HG02759 (cell line): ENCODE measurements around the gene C1QTNF9B.
"Not testable (repeated sequence)": the region's sequence is repeated elsewhere in the genome, so short reads cannot be mapped to it uniquely, and the experiment has no call there.

Experiments
- ATAC-seq: cut with Tn5 transposase; IDR thresholded peaks from one replicate; pipeline ENCODE4 v1.9.1; 2021; ENCODE audit warnings: mild to moderate bottlenecking, moderate library complexity; ENCODE audit not compliant: unreplicated experiment

C1QTNF9B gene

DNA sequence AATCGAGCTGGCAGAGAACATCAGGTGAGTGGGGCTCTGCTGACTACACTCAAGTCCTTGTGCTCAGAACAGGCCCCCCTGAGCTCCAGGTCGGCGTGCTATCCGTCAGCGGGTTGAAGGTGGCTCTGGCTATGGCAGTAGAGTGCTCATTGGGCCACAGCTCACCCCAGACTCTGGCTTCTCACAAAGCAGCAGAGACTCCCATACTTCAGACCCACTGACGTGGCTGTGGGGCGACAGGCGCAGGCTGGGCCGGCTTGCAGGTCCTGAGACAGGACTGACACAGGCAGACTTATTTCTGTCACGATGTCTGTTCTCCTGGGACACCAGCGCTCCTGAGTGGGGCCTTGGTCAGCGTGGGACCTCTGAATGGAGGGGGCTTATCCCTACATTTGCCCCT, 2.6 kb downstream of the C1QTNF9B start:
- ATAC-seq: not testable (repeated sequence)

- not testable (repeated sequence) for ATAC-seq
Measured at GRCh38 chr13:23893791-23894190, 3.5 kb downstream of the C1QTNF9B start.

GRCh38 chr13:23889615-23890607, 7.4 kb downstream of the C1QTNF9B start:
- peak; percentile 18 for ATAC-seq

- peak; percentile 95 for ATAC-seq
Measured at GRCh38 chr13:23888658-23889614, 8.4 kb downstream of the C1QTNF9B start, which contains the start of gene MIPEP. Gene MIPEP, minus strand, starts transcription at chr13:23889400. Its CDS starts 80 bp downstream, at chr13:23889320.

DNA sequence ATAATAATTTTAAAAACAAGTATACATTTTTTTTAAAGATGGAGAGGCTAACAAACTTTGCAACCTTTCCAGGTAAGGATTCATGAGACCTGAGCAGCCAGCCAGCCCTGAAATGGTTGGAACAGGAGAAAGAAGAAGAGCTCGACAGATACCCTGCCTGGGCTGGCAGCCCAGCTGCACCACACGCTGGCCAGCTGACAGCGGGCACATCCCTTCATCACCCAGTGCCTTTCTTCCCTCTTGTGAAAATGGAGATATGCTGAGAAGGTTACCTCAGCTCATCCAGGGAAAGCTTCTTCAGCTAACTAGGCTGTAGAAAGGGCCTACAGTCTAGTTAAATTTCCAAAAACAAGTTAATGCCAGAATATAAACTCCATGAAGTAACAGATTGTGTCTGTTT, 12.9 kb downstream of the C1QTNF9B start:
- ATAC-seq: not testable (repeated sequence)

GRCh38 chr13:23883255-23883654, 14.0 kb downstream of the C1QTNF9B start:
- no peak for ATAC-seq

DNA sequence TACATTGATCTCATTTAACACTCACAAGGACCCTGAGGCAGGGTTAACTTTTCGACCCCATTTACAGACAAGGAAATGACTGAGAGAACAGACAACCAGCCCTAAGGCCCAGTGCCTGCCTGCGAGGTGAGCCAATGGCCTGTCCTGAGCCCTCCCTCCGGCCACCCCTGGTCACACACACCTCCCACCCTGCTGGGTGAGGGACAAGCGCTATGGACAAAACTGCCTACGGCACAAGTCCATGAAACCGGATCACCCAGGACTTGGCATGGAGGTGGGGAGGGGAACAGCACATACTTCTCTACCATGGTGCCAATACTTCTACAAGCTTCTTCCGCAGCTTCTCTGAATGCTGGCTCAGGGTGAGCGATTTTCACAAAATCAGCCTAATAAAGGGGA, 15.9 kb downstream of the C1QTNF9B start:
- ATAC-seq: not testable (repeated sequence)

DNA sequence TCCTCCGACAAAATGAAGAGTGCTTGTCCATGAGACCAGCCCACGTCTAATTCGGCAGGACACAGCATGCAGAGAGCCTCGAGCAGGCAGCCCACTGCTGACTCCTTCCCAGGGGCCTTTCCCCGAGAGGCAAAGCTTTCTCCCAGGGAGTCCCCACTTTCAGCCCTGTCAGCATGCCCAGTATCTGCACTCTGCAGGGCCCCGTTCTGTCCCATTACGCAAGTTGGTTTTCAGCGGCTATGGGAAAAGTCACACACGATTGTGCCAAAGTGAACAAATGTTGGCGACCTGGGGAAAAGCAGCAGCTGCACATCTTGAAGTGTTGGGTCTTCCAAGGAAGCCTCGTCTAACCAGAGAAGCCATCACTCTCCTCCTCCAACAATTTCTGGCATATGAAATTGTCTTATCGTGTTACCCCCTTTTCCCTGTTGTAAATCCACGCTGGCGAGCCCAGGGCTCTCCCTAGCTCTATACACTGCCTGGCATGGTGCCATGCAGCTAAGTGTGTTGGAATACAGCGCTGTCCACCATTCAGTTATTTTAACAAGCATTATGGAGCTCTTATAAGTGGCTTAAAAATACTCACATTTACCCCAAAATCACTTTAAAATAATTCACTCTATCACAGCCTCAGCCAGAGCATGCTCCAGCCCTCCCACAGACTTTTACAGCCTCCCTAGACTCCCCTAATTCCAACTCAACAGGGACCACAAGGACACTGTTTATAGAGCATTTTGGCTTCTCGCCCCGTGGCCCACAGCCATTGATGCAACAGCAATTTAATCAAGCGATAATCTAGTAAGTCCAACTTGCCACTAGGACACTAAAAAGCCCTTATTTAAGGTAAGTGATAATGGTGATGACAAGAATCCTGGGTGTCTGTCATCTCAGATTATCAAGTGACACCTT, 16.6 kb downstream of the C1QTNF9B start:
- ATAC-seq: not testable (repeated sequence)

GRCh38 chr13:23877286-23877685, 20.0 kb downstream of the C1QTNF9B start:
- ATAC-seq: no peak

- no peak for ATAC-seq
Measured at GRCh38 chr13:23876265-23876664, 21.0 kb downstream of the C1QTNF9B start.

- ATAC-seq: no peak
Measured at GRCh38 chr13:23871616-23872220, 25.6 kb downstream of the C1QTNF9B start.

DNA sequence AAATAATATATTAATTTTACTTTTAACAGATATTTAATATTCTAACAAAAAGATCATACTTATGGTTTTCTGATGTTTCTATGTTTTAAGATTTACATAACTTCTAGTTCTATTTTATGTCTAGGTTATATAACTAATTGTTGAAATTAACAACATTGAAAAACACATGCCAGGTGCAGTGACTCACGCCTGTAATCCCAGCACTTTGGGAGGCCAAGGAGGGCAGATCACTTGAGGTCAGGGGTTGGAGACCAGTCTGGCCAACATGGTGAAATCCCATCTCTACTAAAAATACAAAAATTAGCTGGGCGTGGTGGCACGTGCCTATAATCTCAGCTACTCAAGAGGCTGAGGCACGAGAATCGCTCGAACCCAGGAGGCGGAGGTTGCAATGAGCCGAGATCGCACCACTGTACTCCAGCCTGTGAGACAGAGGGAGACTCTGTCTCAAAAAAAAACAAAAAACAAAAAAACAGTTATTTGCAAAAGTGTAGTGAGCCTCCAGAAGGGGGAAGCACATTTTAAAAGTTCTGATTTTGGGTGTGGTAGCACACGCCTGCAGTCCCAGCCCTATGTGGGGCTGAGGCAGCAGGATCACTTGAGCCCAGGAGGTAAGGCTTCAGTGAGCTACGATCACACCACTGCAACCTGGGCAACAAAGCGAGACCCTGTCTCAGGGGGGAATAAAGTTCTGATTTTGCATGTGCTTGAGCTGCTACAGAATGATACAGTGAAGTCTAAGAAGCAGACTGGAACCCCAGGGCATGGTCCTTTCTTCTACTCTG, 26.8 kb downstream of the C1QTNF9B start:
- ATAC-seq: no peak

DNA sequence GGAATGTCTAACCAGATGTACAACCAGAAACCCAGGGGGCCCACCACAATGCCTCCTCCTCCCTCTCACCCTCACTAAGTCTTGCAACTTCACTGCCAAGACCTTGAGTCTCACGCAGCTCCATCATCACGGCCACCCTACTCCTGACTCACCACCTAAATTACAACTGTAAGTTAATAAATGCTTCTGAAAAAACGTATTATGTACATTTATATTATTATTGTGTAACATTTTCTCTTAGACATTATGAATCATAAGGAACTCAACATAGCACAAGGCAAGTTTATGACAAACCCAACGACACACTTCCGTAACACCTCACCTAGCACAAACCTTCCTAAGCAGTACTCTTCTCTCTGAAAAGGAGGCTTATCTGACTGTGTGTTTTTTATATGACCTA, 28.8 kb downstream of the C1QTNF9B start:
- ATAC-seq: no peak

- no peak for ATAC-seq
Measured at GRCh38 chr13:23867027-23867491, 30.2 kb downstream of the C1QTNF9B start.

- ATAC-seq: no peak
Measured at GRCh38 chr13:23866420-23867026, 30.8 kb downstream of the C1QTNF9B start.

DNA sequence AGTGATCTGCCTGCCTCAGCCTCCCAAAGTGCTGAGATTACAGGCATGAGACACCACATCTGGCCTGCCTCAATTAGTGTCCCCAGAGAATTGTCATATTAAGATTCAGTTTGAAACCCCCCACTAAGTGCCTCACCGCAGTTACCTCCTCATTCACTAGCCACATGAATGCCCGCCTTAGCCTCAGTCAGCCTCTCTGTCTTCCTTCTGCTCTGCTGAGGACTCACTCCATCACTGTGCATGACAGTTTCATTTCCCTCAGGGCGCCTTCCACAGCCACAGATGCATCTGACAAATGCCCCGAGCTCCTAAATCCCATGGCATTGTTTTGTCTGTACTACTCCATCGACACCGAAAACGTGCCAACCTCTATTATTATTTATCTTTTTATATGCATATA, 31.4 kb downstream of the C1QTNF9B start:
- no peak for ATAC-seq

- ATAC-seq: no peak
Measured at GRCh38 chr13:23865026-23865425, 32.3 kb downstream of the C1QTNF9B start.

GRCh38 chr13:23861310-23861709, 36.0 kb downstream of the C1QTNF9B start:
- ATAC-seq: no peak
